HL-60 (cell line): Measurements from ENCODE around the gene MARVELD1.

ENCODE experiments used
- CTCF ChIP-seq: IDR thresholded peaks from one replicate; pipeline ENCODE4 v1.5.1; 2011; ENCODE audit warnings: low read length, control low read depth, inconsistent platforms; ENCODE audit not compliant: insufficient read depth
- GABPA ChIP-seq: IDR thresholded peaks from 2 replicates; pipeline ENCODE4 v1.6.1; 2012; ENCODE audit warnings: low read depth
- POLR2AphosphoS5 ChIP-seq: IDR thresholded peaks from 2 replicates; pipeline ENCODE4 v1.6.1; 2012; ENCODE audit warnings: low read depth
- REST ChIP-seq: IDR thresholded peaks from 2 replicates; pipeline ENCODE4 v1.6.1; 2012; ENCODE audit warnings: low read depth; ENCODE audit not compliant: insufficient replicate concordance
- SPI1 ChIP-seq: IDR thresholded peaks from 2 replicates; pipeline ENCODE4 v1.6.1; 2012; ENCODE audit warnings: low read depth, mild to moderate bottlenecking, borderline replicate concordance

GRCh38 chr10:97664282-97664850 is 49.2 kb upstream of the MARVELD1 start:
- TF ChIP-seq CTCF (no peak), POLR2AphosphoS5 (no peak), REST (no peak), SPI1 (no peak), GABPA (no peak)
